MM.1S (cell line): ENCODE results near the gene ZNF292.

Experiments
- DNase-seq: peaks from one replicate; pipeline ENCODE4 v3.0.0-alpha.2; 2015
- H2AFZ ChIP-seq: fragments of 300-600 bp; sonication (generic); 2 replicates; pipeline ENCODE4 v1.6.0; 2016; ENCODE audit warnings: antibody characterized with exemption, low read length
- H3F3A ChIP-seq: fragments of 300-600 bp; sonication (generic); 2 replicates; pipeline ENCODE4 v1.6.1; 2016; ENCODE audit warnings: mild to moderate bottlenecking, antibody characterized with exemption, low read length, moderate library complexity, mixed read lengths; ENCODE audit not compliant: insufficient read depth
- H3K27ac ChIP-seq: fragments of 300-600 bp; sonication (generic); 2 replicates; pipeline ENCODE4 v1.5.1; 2016; ENCODE audit warnings: mild to moderate bottlenecking, low read length
- H3K27me3 ChIP-seq: fragments of 300-600 bp; sonication (generic); replicated peaks from 2 replicates; pipeline ENCODE4 v1.6.0; 2016; ENCODE audit warnings: low read length; ENCODE audit not compliant: insufficient read depth
- H3K36me3 ChIP-seq: fragments of 300-600 bp; sonication (generic); replicated peaks from 2 replicates; pipeline ENCODE4 v1.6.1; 2016; ENCODE audit warnings: mild to moderate bottlenecking, low read length, mixed read lengths; ENCODE audit not compliant: insufficient read depth
- H3K4me1 ChIP-seq: fragments of 300-600 bp; sonication (generic); 2 replicates; pipeline ENCODE4 v1.6.1; 2016; ENCODE audit warnings: low read length, mixed read lengths
- H3K4me2 ChIP-seq: fragments of 300-600 bp; sonication (generic); 2 replicates; pipeline ENCODE4 v1.6.0; 2016; ENCODE audit warnings: low read depth, low read length
- H3K4me3 ChIP-seq: fragments of 300-600 bp; sonication (generic); 2 replicates; pipeline ENCODE4 v1.5.1; 2016; ENCODE audit warnings: low read length, mixed read lengths
- H3K79me2 ChIP-seq: fragments of 300-600 bp; sonication (generic); 2 replicates; pipeline ENCODE4 v1.6.1; 2016; ENCODE audit warnings: mixed run types, low read length, mixed read lengths
- H3K9ac ChIP-seq: fragments of 300-600 bp; sonication (generic); 2 replicates; pipeline ENCODE4 v1.6.1; 2016; ENCODE audit warnings: low read length, mixed read lengths
- H3K9me2 ChIP-seq: fragments of 300-600 bp; sonication (generic); replicated peaks from 2 replicates; pipeline ENCODE4 v1.6.1; 2016; ENCODE audit warnings: mild to moderate bottlenecking, low read length, mixed read lengths; ENCODE audit not compliant: insufficient read depth
- H3K9me3 ChIP-seq: fragments of 300-600 bp; sonication (generic); replicated peaks from 2 replicates; pipeline ENCODE4 v1.6.1; 2016; ENCODE audit warnings: mild to moderate bottlenecking, low read length, mixed read lengths; ENCODE audit not compliant: insufficient read depth
- H4K20me1 ChIP-seq: fragments of 300-600 bp; sonication (generic); 2 replicates; pipeline ENCODE4 v1.6.1; 2016; ENCODE audit warnings: mild to moderate bottlenecking, low read length, moderate library complexity, mixed read lengths; ENCODE audit not compliant: insufficient read depth
- EZH2 ChIP-seq: fragments of 300-600 bp; sonication (generic); optimal IDR thresholded peaks from 2 replicates; pipeline ENCODE3; 2017; ENCODE audit warnings: low read depth, mild to moderate bottlenecking, antibody characterized with exemption, low read length, mixed read lengths
- EZH2phosphoT487 ChIP-seq: fragments of 300-600 bp; sonication (generic); IDR thresholded peaks from 2 replicates; pipeline ENCODE4 v1.6.1; 2018; ENCODE audit warnings: antibody characterized with exemption, low read length
- TF ChIP-seq, protein P1 (sequence below): fragments of 300-600 bp; sonication (generic); IDR thresholded peaks from 2 replicates; pipeline ENCODE4 v1.5.1; 2016; ENCODE audit warnings: antibody characterized with exemption, low read length, mixed read lengths

ZNF292 gene

GRCh38 chr6:87243812-87244211 lies 88.4 kb downstream of the ZNF292 start:
- Histone ChIP-seq H3K27ac (no peak overlapping the region), H3K79me2 (peaks cover 14% of the 10 kb centered on the region), H3K9me3 (no peaks in the 10 kb centered on the region), H3K4me1 (peaks cover 9% of the 10 kb centered on the region), H3K4me3 (no peak overlapping the region), H3K36me3 (no peaks in the 10 kb centered on the region; the same call in 1 of the 2 replicates), H3K4me2 (0 out of 2 replicates have a peak overlapping the region, but pooled peaks have one; percentile 8), H4K20me1 (no peaks in the 10 kb centered on the region), H3K9ac (no peak overlapping the region), H3K27me3 (no peaks in the 10 kb centered on the region), H3K9me2 (no peaks in the 10 kb centered on the region), H3F3A (no peaks in the 10 kb centered on the region), H2AFZ (no peak overlapping the region)
- DNase-seq, result peak; percentile 15
- TF ChIP-seq, protein P1, sequence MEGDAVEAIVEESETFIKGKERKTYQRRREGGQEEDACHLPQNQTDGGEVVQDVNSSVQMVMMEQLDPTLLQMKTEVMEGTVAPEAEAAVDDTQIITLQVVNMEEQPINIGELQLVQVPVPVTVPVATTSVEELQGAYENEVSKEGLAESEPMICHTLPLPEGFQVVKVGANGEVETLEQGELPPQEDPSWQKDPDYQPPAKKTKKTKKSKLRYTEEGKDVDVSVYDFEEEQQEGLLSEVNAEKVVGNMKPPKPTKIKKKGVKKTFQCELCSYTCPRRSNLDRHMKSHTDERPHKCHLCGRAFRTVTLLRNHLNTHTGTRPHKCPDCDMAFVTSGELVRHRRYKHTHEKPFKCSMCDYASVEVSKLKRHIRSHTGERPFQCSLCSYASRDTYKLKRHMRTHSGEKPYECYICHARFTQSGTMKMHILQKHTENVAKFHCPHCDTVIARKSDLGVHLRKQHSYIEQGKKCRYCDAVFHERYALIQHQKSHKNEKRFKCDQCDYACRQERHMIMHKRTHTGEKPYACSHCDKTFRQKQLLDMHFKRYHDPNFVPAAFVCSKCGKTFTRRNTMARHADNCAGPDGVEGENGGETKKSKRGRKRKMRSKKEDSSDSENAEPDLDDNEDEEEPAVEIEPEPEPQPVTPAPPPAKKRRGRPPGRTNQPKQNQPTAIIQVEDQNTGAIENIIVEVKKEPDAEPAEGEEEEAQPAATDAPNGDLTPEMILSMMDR, result no peak
- TF ChIP-seq EZH2 (no peak), EZH2phosphoT487 (no peak)

- no peak overlapping the region for H3K4me2 ChIP-seq
- TF ChIP-seq EZH2 (no peak), EZH2phosphoT487 (no peak)
- TF ChIP-seq, protein P1, result no peak
- peaks cover 9% of the 10 kb centered on the region for H3K4me1 ChIP-seq
- H3K9ac ChIP-seq, result no peak overlapping the region
- H3K79me2 ChIP-seq, result peaks cover 14% of the 10 kb centered on the region
- H2AFZ ChIP-seq, result no peak overlapping the region
- H3F3A ChIP-seq, result no peaks in the 10 kb centered on the region
- no peaks in the 10 kb centered on the region for H4K20me1 ChIP-seq
- H3K27me3 ChIP-seq, result no peaks in the 10 kb centered on the region
- no peak overlapping the region for H3K4me3 ChIP-seq
- no peak for DNase-seq
- H3K27ac ChIP-seq, result no peak overlapping the region
- H3K9me2 ChIP-seq, result no peaks in the 10 kb centered on the region
- H3K36me3 ChIP-seq, result no peaks in the 10 kb centered on the region; the same call in 1 of the 2 replicates
- H3K9me3 ChIP-seq, result no peaks in the 10 kb centered on the region
These were observed 89.0 kb downstream of the ZNF292 start for GRCh38 chr6:87244380-87244779.

DNA sequence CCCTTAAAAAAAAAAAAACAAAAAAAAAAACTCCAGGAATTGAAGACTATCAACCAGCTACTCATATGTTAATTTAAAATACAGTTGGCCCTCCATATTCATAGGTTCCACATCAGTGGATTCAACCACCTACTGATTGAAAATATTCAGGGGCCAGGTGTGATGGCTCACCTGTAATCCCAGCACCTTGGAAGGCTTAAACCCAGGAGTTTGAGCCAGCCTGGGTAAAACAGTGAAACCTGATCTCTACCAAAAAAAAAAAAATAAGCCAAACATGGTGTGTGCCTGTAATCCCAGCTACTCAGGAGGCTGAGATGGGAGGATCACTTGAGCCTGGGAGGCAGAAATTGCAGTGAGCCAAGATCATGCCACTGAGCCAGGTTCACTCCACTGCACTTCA lies 94.7 kb downstream of the ZNF292 start:
- Histone ChIP-seq H3K9me3 (no peaks in the 10 kb centered on the region), H4K20me1 (no peaks in the 10 kb centered on the region), H3K4me3 (no peak overlapping the region), H3K4me2 (no peak overlapping the region), H3K36me3 (peaks cover 8% of the 10 kb centered on the region; the same call in 1 of the 2 replicates), H3K9ac (no peak overlapping the region), H3K9me2 (no peaks in the 10 kb centered on the region), H3K27me3 (no peaks in the 10 kb centered on the region), H3K79me2 (no peaks in the 10 kb centered on the region), H3K4me1 (peaks cover 10% of the 10 kb centered on the region), H2AFZ (no peak overlapping the region), H3K27ac (no peak overlapping the region), H3F3A (no peaks in the 10 kb centered on the region)
- no peak for DNase-seq
- TF ChIP-seq EZH2phosphoT487, result no peak
- no peak for TF ChIP-seq EZH2
- TF ChIP-seq, protein P1, result no peak
